Osteoblast (primary cell): Measurements from ENCODE around the gene UBE2O. TPM values are rescaled to one million over a fixed set of nuclear protein-coding genes. Genes with fewer than 3 reads are reported as not detected.
A peak's percentile ranks its signal among the peaks of the same experiment; 100 is the strongest.
"Not testable (repeated sequence)": the region's sequence is repeated elsewhere in the genome, so short reads cannot be mapped to it uniquely, and the experiment has no call there.

Source experiments
- DNase-seq: peaks from one replicate; pipeline ENCODE4 v3.0.0; 2011; ENCODE audit warnings: low spot score, mixed read lengths; ENCODE audit not compliant: insufficient read length; ENCODE audit errors: missing footprints
- H2AFZ ChIP-seq: 2 replicates; pipeline ENCODE4 v1.6.0; 2011; ENCODE audit warnings: mild to moderate bottlenecking, low read length
- H3K27ac ChIP-seq: 2 replicates; pipeline ENCODE4 v1.5.1; 2011; ENCODE audit warnings: mild to moderate bottlenecking, low read depth, low read length, moderate library complexity
- H3K27me3 ChIP-seq: 2 replicates; pipeline ENCODE4 v1.6.0; 2012; ENCODE audit warnings: mild to moderate bottlenecking, control low read depth, inconsistent platforms, low read length, moderate library complexity; ENCODE audit not compliant: insufficient read depth
- H3K36me3 ChIP-seq: 2 replicates; pipeline ENCODE4 v1.5.1; 2011; ENCODE audit warnings: mild to moderate bottlenecking, low read length, control low read depth, moderate library complexity; ENCODE audit not compliant: insufficient read depth
- H3K4me1 ChIP-seq: 2 replicates; pipeline ENCODE4 v1.5.1; 2011; ENCODE audit warnings: mild to moderate bottlenecking, low read length, control low read depth, moderate library complexity; ENCODE audit not compliant: insufficient read depth
- H3K4me2 ChIP-seq: 2 replicates; pipeline ENCODE4 v1.6.0; 2011; ENCODE audit warnings: mild to moderate bottlenecking, low read length; ENCODE audit not compliant: insufficient read depth
- H3K4me3 ChIP-seq: fragments of 200-600 bp; sonication (generic); 3 replicates; pipeline ENCODE4 v1.5.1; 2012; ENCODE audit warnings: mild to moderate bottlenecking, low read length, inconsistent platforms; ENCODE audit not compliant: insufficient read depth
- H3K79me2 ChIP-seq: 2 replicates; pipeline ENCODE4 v1.6.0; 2012; ENCODE audit warnings: mild to moderate bottlenecking, low read length, control low read depth, inconsistent platforms; ENCODE audit not compliant: insufficient read depth
- H3K9me3 ChIP-seq: 2 replicates; pipeline ENCODE4 v1.5.1; 2011; ENCODE audit warnings: low read depth, low read length, control low read depth
- H4K20me1 ChIP-seq: 2 replicates; pipeline ENCODE4 v1.6.0; 2012; ENCODE audit warnings: mild to moderate bottlenecking, low read length, control low read depth; ENCODE audit not compliant: insufficient read depth
- total RNA-seq: library from RNA; depleted of rRNA; stranded (reverse); fragments of >200 nt; gene quantifications from 2 replicates; pipeline ENCODE4 v1.2.3, GENCODE V29; 2012
- TF ChIP-seq, protein P1 (sequence below): IDR thresholded peaks from 2 replicates; pipeline ENCODE4 v1.5.1; 2011; ENCODE audit warnings: mild to moderate bottlenecking, low read depth, low read length, moderate library complexity; ENCODE audit errors: extremely low read depth

The UBE2O gene
- total RNA-seq, 1 donor = 19.5 TPM

DNA sequence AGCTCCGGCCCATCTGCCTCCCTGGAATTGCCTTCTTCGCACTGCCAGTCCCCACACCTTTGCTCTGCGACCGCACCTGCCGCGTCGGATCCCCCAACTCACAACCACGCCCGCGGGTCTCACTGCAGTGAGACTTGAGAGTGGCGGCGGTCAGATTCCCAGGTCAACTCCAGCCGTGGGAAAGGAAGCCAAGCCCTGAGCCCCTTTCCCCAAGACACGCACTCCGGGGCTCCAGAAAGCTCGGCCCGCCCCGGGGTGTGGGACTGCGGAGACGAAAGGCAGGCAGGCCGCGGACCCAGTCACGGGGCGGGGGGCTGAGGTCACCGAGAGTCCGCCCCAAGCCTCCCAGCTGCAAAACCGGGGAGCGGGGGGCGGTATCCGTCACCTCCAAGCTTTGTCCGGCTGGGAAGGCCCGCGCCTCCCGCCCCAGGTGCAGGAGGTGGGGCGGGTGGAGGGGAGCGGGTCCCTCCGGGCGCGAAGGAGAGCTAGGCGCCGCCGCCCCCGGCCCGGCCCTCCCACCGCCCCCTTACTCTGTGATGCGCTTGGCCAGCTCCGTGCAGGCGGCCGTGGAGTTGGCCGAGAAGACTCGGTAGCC, 99.9 kb downstream of the UBE2O start:
- TF ChIP-seq, protein P1, sequence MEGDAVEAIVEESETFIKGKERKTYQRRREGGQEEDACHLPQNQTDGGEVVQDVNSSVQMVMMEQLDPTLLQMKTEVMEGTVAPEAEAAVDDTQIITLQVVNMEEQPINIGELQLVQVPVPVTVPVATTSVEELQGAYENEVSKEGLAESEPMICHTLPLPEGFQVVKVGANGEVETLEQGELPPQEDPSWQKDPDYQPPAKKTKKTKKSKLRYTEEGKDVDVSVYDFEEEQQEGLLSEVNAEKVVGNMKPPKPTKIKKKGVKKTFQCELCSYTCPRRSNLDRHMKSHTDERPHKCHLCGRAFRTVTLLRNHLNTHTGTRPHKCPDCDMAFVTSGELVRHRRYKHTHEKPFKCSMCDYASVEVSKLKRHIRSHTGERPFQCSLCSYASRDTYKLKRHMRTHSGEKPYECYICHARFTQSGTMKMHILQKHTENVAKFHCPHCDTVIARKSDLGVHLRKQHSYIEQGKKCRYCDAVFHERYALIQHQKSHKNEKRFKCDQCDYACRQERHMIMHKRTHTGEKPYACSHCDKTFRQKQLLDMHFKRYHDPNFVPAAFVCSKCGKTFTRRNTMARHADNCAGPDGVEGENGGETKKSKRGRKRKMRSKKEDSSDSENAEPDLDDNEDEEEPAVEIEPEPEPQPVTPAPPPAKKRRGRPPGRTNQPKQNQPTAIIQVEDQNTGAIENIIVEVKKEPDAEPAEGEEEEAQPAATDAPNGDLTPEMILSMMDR = no peak
- Histone ChIP-seq H2AFZ (peak overlapping the region; percentile 77), H3K27me3 (no peaks in the 10 kb centered on the region), H3K4me3 (peak overlapping the region; percentile 93), H3K4me2 (peak overlapping the region; percentile 99), H3K27ac (peak overlapping the region; percentile 97), H3K9me3 (no peaks in the 10 kb centered on the region), H3K36me3 (no peaks in the 10 kb centered on the region), H3K79me2 (peaks cover 40% of the 10 kb centered on the region), H3K4me1 (peaks cover 22% of the 10 kb centered on the region), H4K20me1 (peaks cover 6% of the 10 kb centered on the region)
- peak; percentile 93 for DNase-seq

DNA sequence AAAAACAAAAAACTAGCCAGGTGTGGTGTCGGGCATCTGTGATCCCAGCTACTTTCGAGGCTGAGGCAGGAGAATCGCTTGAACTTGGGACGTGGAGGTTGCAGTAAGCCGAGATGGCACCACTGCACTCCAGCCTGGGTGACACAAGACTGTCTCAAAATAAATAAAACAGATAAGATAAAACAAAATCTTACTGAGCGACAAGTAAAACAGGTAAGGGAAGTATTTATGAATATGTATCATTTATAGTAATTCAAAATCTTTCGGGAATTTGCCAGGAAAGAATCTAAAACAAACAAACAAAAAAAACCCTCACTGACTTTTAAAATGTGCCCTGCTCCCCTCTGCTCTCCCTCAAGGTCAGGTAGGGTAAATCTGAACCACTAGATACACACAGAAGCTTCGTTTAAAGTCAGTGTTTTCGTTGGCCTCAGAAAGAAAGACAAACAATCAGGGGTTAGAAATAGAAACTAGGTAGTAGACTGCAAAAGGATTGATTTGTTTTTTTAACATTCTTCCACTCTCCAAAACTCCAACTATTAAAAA, 101.4 kb downstream of the UBE2O start:
- TF ChIP-seq, protein P1 = no peak
- Histone ChIP-seq H3K4me3 (peak overlapping the region; percentile 51), H2AFZ (no peak overlapping the region), H3K9me3 (no peaks in the 10 kb centered on the region), H3K36me3 (peaks cover 5% of the 10 kb centered on the region), H3K79me2 (peaks cover 40% of the 10 kb centered on the region), H3K4me2 (peak overlapping the region; percentile 70), H4K20me1 (peaks cover 6% of the 10 kb centered on the region), H3K4me1 (peaks cover 19% of the 10 kb centered on the region), H3K27ac (peak overlapping the region; percentile 61), H3K27me3 (no peaks in the 10 kb centered on the region)
- DNase-seq = peak; percentile 75

DNA sequence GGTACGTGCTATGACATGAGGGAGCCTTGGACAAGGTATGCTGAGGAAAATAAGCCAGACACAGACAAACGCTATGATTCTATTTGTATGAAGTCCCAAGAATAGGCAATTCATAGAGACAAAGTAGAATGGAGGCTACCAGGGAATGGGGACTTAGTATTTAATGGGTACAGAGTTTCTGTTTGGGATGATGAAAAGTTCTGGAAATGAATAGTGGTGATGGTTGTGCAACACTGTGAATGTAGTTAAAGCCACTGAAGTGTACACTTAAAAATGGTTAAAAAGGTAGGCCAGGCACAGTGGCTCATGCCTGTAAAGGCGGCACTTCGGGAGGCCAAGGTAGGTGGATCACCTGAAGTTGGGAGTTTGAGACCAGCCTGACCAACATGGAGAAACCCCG, 102.5 kb downstream of the UBE2O start:
- no peaks in the 10 kb centered on the region for H3K9me3 ChIP-seq

DNA sequence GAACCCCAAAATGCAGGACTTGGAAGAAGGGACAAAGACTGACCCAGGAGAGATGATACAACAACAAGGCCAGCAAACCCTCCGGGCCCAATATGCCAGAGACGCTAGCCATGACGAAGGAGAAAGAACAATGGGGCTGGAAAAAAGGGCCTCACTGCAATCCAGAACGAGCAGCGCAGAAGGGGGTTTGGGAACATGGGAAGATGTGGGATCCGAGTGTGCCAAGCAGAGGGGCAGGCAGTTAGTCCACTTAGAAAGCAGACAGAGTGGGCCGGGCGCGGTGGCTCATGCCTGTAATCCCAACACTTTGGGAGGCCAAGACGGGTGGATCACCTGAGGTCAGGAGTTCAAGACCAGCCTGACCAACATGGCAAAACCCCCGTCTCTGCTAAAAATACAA, 106.0 kb downstream of the UBE2O start:
- H3K4me3 ChIP-seq, H3K4me2 ChIP-seq, DNase-seq, H3K27me3 ChIP-seq, H2AFZ ChIP-seq, H3K9me3 ChIP-seq, H3K27ac ChIP-seq, H4K20me1 ChIP-seq, H3K4me1 ChIP-seq: not testable (repeated sequence)
- H3K36me3 ChIP-seq = peaks cover 19% of the 10 kb centered on the region
- peaks cover 27% of the 10 kb centered on the region for H3K79me2 ChIP-seq

More for the DNA sequence above, 102.5 kb downstream of the UBE2O start:
- TF ChIP-seq, protein P1 = no peak
- DNase-seq = no peak
- Histone ChIP-seq H3K4me3 (no peak overlapping the region), H2AFZ (no peak overlapping the region), H3K27me3 (no peaks in the 10 kb centered on the region), H3K79me2 (peaks cover 40% of the 10 kb centered on the region), H3K4me1 (peaks cover 19% of the 10 kb centered on the region), H3K27ac (no peak overlapping the region), H3K4me2 (no peak overlapping the region), H3K36me3 (peaks cover 14% of the 10 kb centered on the region), H4K20me1 (peaks cover 6% of the 10 kb centered on the region)
